HEK293 (cell line): ENCODE measurements around the gene JPH3.

Experiments used
- CTCF ChIA-PET: fragments of 350-600 bp; formaldehyde crosslinking; extraction: SDS; loops from one replicate; lab custom pipeline; 2021; ENCODE audit warnings: antibody characterized with exemption; lab: Yijun Ruan, JAX
- POLR2A ChIA-PET: fragments of 300-600 bp; formaldehyde crosslinking; extraction: SDS; loops from one replicate; lab custom pipeline; 2020; ENCODE audit warnings: antibody characterized with exemption, inconsistent platforms; lab: Yijun Ruan, JAX
- H3K27ac ChIP-seq: fragments of 200-500 bp; sonication (Bioruptor generic); 2 replicates; pipeline ENCODE4 v1.5.1; 2014; ENCODE audit warnings: low read depth, low read length, control low read depth, inconsistent platforms; ENCODE audit errors: extremely low read depth
- H3K36me3 ChIP-seq, 2 experiments: fragments of 200-500 bp in 1 of 2; sonication (Bioruptor generic) in 1 of 2; 1 replicate in 1 of 2; 2 replicates in 1 of 2; pipeline ENCODE4 v1.5.1; 2014 to 2017; ENCODE audit warnings: inconsistent platforms in 2 of 2, low read length in 2 of 2; ENCODE audit not compliant: control insufficient read depth in 2 of 2, insufficient read depth in 1 of 2
- H3K4me1 ChIP-seq: fragments of 200-500 bp; sonication (Bioruptor generic); 2 replicates; pipeline ENCODE4 v1.5.1; 2014; ENCODE audit warnings: mild to moderate bottlenecking, low read length, inconsistent platforms; ENCODE audit not compliant: control insufficient read depth, insufficient read depth
- H3K4me3 ChIP-seq: 2 replicates; pipeline ENCODE4 v1.5.1; 2011; ENCODE audit warnings: low read depth, mild to moderate bottlenecking, control low read depth, low read length, moderate library complexity
- H3K9me3 ChIP-seq: fragments of 200-500 bp; sonication (Bioruptor generic); 2 replicates; pipeline ENCODE4 v1.5.1; 2014; ENCODE audit warnings: low read depth, low read length, inconsistent platforms; ENCODE audit not compliant: control insufficient read depth, insufficient read depth
- KLF1 ChIP-seq: fragments of 450-650 bp; formaldehyde crosslinking; IDR thresholded peaks from 2 replicates; pipeline ENCODE4 v1.5.1; 2016; ENCODE audit warnings: missing biosample characterization, missing genetic modification characterization
- KLF8 ChIP-seq: fragments of 450-650 bp; formaldehyde crosslinking; IDR thresholded peaks from 2 replicates; pipeline ENCODE4 v1.5.1; 2016; ENCODE audit warnings: missing biosample characterization, missing genetic modification characterization
- PRDM2 ChIP-seq: fragments of 450-650 bp; formaldehyde crosslinking; IDR thresholded peaks from 2 replicates; pipeline ENCODE4 v1.5.1; 2016; ENCODE audit warnings: missing biosample characterization, missing genetic modification characterization, borderline replicate concordance
- PRDM4 ChIP-seq: fragments of 450-650 bp; formaldehyde crosslinking; IDR thresholded peaks from 2 replicates; pipeline ENCODE4 v1.5.1; 2017; ENCODE audit warnings: missing biosample characterization, missing genetic modification characterization
- REST ChIP-seq: fragments of 450-650 bp; formaldehyde crosslinking; IDR thresholded peaks from 2 replicates; pipeline ENCODE4 v1.5.1; 2016; ENCODE audit warnings: missing biosample characterization, missing genetic modification characterization
- ZFP69B ChIP-seq: fragments of 450-650 bp; formaldehyde crosslinking; IDR thresholded peaks from 2 replicates; pipeline ENCODE4 v1.5.1; 2016; ENCODE audit warnings: missing biosample characterization, missing genetic modification characterization
- ZIC2 ChIP-seq: fragments of 450-650 bp; formaldehyde crosslinking; IDR thresholded peaks from 2 replicates; pipeline ENCODE4 v1.5.1; 2016; ENCODE audit warnings: missing biosample characterization, missing genetic modification characterization
- ZNF114 ChIP-seq: fragments of 450-650 bp; formaldehyde crosslinking; IDR thresholded peaks from 2 replicates; pipeline ENCODE4 v1.5.0; 2017; ENCODE audit warnings: missing biosample characterization, missing genetic modification characterization
- ZNF311 ChIP-seq: fragments of 450-650 bp; formaldehyde crosslinking; IDR thresholded peaks from 2 replicates; pipeline ENCODE4 v1.5.1; 2017; ENCODE audit warnings: missing biosample characterization, missing genetic modification characterization, borderline replicate concordance
- ZNF549 ChIP-seq: fragments of 450-650 bp; IDR thresholded peaks from 2 replicates; pipeline ENCODE4 v1.5.1; 2018; ENCODE audit warnings: missing biosample characterization, missing genetic modification characterization, mild to moderate bottlenecking, inconsistent platforms, moderate library complexity
- ZNF600 ChIP-seq: fragments of 450-650 bp; formaldehyde crosslinking; IDR thresholded peaks from 2 replicates; pipeline ENCODE4 v1.5.1; 2016; ENCODE audit warnings: missing biosample characterization, missing genetic modification characterization
- ZNF670 ChIP-seq: fragments of 450-650 bp; formaldehyde crosslinking; IDR thresholded peaks from 2 replicates; pipeline ENCODE4 v1.5.1; 2016; ENCODE audit warnings: missing biosample characterization, missing genetic modification characterization, low read depth
- ZNF692 ChIP-seq: fragments of 450-650 bp; formaldehyde crosslinking; IDR thresholded peaks from 2 replicates; pipeline ENCODE4 v1.5.1; 2016; ENCODE audit warnings: missing biosample characterization, missing genetic modification characterization
- ZNF791 ChIP-seq: fragments of 450-650 bp; formaldehyde crosslinking; IDR thresholded peaks from 2 replicates; pipeline ENCODE4 v1.5.1; 2016; ENCODE audit warnings: missing biosample characterization, missing genetic modification characterization

The JPH3 gene

GRCh38 chr16:87626401-87626800, 24.1 kb downstream of the JPH3 start (continued):
- TF ChIP-seq PRDM2 (tag by site-specific recombination) (no peak), REST (no peak)

GRCh38 chr16:87626905-87627304, 24.6 kb downstream of the JPH3 start:
- ChIA-PET POLR2A (no interaction called here), CTCF (interaction anchor here (0.7 to 2.4 kb wide), 2 partner anchors 10 to 23 kb away, joined by 4 to 14 read pairs; no protein-coding TSS in a partner anchor)
- no peak for TF ChIP-seq PRDM4
- Histone ChIP-seq H3K4me3 (no peak overlapping the region), H3K27ac (no peak overlapping the region), H3K36me3 (no peaks in the 10 kb centered on the region), H3K4me1 (no peaks in the 10 kb centered on the region), H3K9me3 (no peaks in the 10 kb centered on the region)

- CTCF ChIA-PET: interaction anchor here (2.4 kb wide), 1 partner anchor 9 kb away, joined by 14 read pairs; no protein-coding TSS in a partner anchor
- POLR2A ChIA-PET: no interaction called here
- TF ChIP-seq ZNF791 (tag by site-specific recombination): no peak
- no peak for TF ChIP-seq KLF8 (tag by site-specific recombination)
- no peak for TF ChIP-seq KLF1 (tag by site-specific recombination)
- TF ChIP-seq ZNF311: no peak
- peak; percentile 84 for TF ChIP-seq ZNF692 (tag by site-specific recombination)
- TF ChIP-seq ZIC2 (tag by site-specific recombination): 0 out of 2 replicates have a peak, but pooled peaks have one; percentile 3
- no peak for TF ChIP-seq ZNF549
- no peak for TF ChIP-seq ZNF670 (tag by site-specific recombination)
- TF ChIP-seq ZNF600: no peak
- TF ChIP-seq ZNF114 (tag by site-specific recombination): no peak
- peak; percentile 47; the same call in 1 of the 2 replicates for TF ChIP-seq ZFP69B (tag by site-specific recombination)
- H3K27ac ChIP-seq: no peak overlapping the region
- H3K36me3 ChIP-seq: no peaks in the 10 kb centered on the region
- no peak overlapping the region for H3K4me3 ChIP-seq
- no peaks in the 10 kb centered on the region for H3K4me1 ChIP-seq
- H3K9me3 ChIP-seq: no peaks in the 10 kb centered on the region
These were observed 25.4 kb downstream of the JPH3 start for GRCh38 chr16:87627542-87628245.
